ENCODE data around the gene RABGAP1.

RABGAP1 gene

DNA sequence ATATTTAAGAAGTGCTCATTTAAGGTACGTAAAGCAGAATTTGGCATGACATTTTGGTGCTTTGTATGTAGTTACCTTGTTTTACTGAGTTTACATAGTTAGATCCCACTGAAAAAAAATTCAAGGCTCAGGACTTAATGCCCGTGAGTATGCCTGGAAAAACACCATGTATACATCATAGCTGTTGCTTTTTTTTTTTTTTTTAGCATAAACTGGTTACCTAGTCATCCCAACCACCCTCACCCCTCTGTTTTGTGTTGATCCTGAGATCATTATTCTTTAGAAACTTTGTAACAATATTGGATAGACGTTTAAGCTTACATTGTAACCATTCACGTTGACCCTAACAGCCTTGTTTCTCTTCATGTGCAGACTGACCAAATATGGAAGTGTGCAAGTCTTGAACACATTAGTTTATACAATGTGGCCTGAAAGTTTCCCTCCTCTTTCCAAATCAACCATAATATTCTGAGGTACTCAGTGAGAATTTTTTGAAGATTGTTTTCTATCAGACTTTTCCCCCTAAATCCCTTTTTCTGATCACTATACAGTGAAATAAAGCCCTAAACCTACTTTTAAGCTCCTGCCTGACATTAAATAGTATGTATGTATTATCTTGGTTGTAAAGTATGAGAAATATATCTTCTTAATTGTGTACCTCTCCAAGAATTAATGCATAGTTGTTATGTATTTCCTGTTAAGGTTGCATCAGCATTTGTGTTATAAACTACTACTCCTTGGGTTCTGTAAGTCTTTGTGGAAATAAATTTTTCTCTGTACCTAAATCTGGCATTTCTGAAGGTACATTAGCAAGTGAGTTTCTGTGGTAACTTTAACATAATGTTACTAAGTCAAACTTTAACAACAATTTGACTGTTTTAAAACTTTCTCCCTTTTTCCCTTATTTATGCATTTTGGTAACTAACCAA lies 4.4 kb downstream of the RABGAP1 start:
- H3K27me3 ChIP-seq (ENCODE audit: control insufficient read depth in 1 of 2, insufficient read depth in 2 of 2, low read length in 2 of 2): no peaks in the 10 kb centered on the region
- peaks cover 13% of the 10 kb centered on the region for H3K4me1 ChIP-seq (ENCODE audit: control insufficient read depth, insufficient read depth, low read length)
- peak overlapping the region; percentile 25 for H3K27ac ChIP-seq (ENCODE audit: low read length)
- H3K36me3 ChIP-seq (ENCODE audit: control insufficient read depth in 2 of 2, insufficient read depth in 2 of 2, low read length in 2 of 2): no peaks in the 10 kb centered on the region
- H3K9me3 ChIP-seq (ENCODE audit: control insufficient read depth in 2 of 2, low read length in 2 of 2): no peaks in the 10 kb centered on the region
- H3K9ac ChIP-seq (ENCODE audit: low read length in 2 of 2): peak overlapping the region; percentile 0 to 44
- H3K4me3 ChIP-seq (ENCODE audit: low read length in 2 of 2): peak overlapping the region in 1 of 2 donors; percentile 16

DNA sequence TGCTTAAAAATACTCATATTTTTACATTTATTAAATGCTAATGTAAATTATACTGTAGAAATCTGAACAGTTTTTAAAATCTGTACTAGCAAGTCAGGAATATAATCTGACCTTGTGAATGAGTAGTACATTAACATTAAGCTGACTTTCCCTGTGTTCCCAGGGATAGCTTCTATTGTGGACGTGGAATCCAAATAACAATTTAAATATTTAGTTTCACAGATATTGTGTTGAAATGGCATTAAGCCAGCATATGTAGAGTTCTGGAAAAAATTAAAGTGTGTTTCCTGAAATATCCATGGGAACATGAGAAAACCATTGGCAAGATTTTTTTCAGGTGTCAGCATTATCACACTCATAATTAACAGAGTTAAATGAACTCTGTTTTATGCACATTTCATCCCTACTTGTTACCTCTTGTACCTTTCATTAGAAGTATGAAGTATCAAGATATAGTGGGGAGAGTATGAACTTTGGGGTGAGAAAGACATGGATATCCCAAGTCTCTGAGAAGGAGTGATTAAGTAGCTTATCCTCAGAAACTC lies 5.7 kb downstream of the RABGAP1 start:
- Histone ChIP-seq H3K4me1 (ENCODE audit: control insufficient read depth, insufficient read depth, low read length) (peaks cover 10% of the 10 kb centered on the region), H3K9me3 (ENCODE audit: control insufficient read depth in 2 of 2, low read length in 2 of 2) (no peaks in the 10 kb centered on the region), H3K9ac (ENCODE audit: low read length in 2 of 2) (no peak overlapping the region), H3K36me3 (ENCODE audit: control insufficient read depth in 2 of 2, insufficient read depth in 2 of 2, low read length in 2 of 2) (no peaks in the 10 kb centered on the region), H3K27ac (ENCODE audit: low read length) (no peak overlapping the region), H3K4me3 (ENCODE audit: low read length in 2 of 2) (no peak overlapping the region), H3K27me3 (ENCODE audit: control insufficient read depth in 1 of 2, insufficient read depth in 2 of 2, low read length in 2 of 2) (no peaks in the 10 kb centered on the region)

DNA sequence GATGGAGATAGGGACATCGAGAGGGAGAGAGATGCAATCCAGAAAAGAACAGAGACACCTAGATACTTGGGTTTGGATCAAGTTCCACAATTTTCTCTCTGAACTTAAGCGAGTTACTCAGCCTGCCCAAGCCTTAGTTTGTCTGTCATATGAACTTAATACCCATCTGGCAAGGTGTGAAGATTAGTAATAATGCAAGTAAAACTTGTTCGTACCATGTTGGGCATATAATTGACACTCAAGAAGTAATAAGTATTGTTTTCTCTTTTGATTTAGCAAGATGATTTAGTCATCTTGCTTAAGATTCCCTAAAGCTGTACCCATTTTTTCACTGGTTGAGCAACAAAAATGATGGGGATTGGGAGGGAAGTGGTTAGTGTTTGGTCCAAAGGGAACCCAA lies 7.5 kb downstream of the RABGAP1 start:
- Histone ChIP-seq H3K27me3 (ENCODE audit: control insufficient read depth in 1 of 2, insufficient read depth in 2 of 2, low read length in 2 of 2) (no peaks in the 10 kb centered on the region), H3K9me3 (ENCODE audit: control insufficient read depth in 2 of 2, low read length in 2 of 2) (no peaks in the 10 kb centered on the region), H3K27ac (ENCODE audit: low read length) (no peak overlapping the region), H3K4me1 (ENCODE audit: control insufficient read depth, insufficient read depth, low read length) (peaks cover 10% of the 10 kb centered on the region), H3K4me3 (ENCODE audit: low read length in 2 of 2) (no peak overlapping the region), H3K9ac (ENCODE audit: low read length in 2 of 2) (no peak overlapping the region), H3K36me3 (ENCODE audit: control insufficient read depth in 2 of 2, insufficient read depth in 2 of 2, low read length in 2 of 2) (no peaks in the 10 kb centered on the region)

DNA sequence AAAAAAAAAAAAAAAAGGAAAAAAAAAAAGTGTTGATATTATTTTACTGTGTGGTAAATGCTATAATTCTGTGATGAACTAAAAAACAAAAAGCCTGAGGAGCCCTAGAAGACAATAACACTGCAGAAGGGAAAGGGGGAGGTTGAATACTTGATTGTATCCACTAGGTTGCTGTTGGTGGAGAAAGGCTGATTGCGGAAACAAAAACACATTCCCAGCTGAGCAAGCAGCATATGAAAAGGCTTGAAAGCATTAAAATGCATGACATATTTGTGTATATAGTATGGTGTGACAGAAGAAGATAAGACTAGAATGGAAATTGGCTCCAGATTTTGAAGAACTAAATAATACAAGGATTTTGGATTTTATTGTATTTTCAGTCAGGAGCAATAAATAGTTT lies 8.9 kb downstream of the RABGAP1 start:
- Histone ChIP-seq H3K27ac (ENCODE audit: low read length) (no peak overlapping the region), H3K27me3 (ENCODE audit: control insufficient read depth in 1 of 2, insufficient read depth in 2 of 2, low read length in 2 of 2) (no peaks in the 10 kb centered on the region), H3K9me3 (ENCODE audit: control insufficient read depth in 2 of 2, low read length in 2 of 2) (no peaks in the 10 kb centered on the region), H3K9ac (ENCODE audit: low read length in 2 of 2) (no peak overlapping the region), H3K36me3 (ENCODE audit: control insufficient read depth in 2 of 2, insufficient read depth in 2 of 2, low read length in 2 of 2) (no peaks in the 10 kb centered on the region), H3K4me3 (ENCODE audit: low read length in 2 of 2) (no peak overlapping the region), H3K4me1 (ENCODE audit: control insufficient read depth, insufficient read depth, low read length) (peaks cover 8% of the 10 kb centered on the region)

DNA sequence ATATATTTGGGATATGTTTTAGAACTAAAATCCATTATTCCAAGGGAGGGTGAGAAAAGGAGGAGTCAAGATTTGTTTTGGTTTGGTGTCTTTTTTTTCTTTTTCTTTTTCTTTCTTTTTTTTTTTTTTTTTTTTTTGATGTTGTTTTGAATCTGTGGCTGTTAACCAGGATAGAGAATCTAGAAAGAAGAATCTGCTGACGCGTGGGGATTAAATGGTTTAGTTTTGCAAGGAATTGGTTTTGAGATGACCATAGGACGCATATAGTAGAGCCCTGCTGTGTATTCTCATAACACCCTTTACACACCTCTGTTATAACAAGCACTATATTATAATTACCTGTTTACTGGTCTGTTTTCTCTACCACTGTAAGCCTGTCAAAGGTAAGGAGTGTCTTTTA lies 9.4 kb downstream of the RABGAP1 start:
- Histone ChIP-seq H3K9ac (ENCODE audit: low read length in 2 of 2) (no peak overlapping the region), H3K4me1 (ENCODE audit: control insufficient read depth, insufficient read depth, low read length) (peaks cover 7% of the 10 kb centered on the region)

DNA sequence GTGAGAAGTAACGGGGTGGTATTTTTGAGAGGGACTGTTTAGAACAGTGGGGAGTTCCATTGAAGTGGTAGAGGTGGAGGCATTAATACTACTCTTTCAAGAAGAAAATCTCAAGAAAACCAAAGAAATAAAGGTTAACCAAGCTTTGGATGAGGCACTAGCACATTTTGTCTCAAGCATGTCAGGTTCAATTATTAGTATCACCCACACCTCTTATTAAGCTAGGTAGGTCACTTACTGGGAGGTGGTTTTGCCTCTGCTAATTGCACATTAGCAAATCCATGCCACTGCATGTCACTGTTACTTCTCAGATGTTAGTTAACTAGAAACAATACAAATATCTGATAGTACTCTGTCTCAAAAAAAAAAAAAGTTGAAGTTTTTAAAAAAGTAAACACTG lies 10.2 kb downstream of the RABGAP1 start:
- Histone ChIP-seq H3K27me3 (ENCODE audit: control insufficient read depth in 1 of 2, insufficient read depth in 2 of 2, low read length in 2 of 2) (no peaks in the 10 kb centered on the region), H3K9me3 (ENCODE audit: control insufficient read depth in 2 of 2, low read length in 2 of 2) (no peaks in the 10 kb centered on the region), H3K27ac (ENCODE audit: low read length) (no peak overlapping the region), H3K4me3 (ENCODE audit: low read length in 2 of 2) (no peak overlapping the region), H3K36me3 (ENCODE audit: control insufficient read depth in 2 of 2, insufficient read depth in 2 of 2, low read length in 2 of 2) (no peaks in the 10 kb centered on the region), H3K9ac (ENCODE audit: low read length in 2 of 2) (no peak overlapping the region), H3K4me1 (ENCODE audit: control insufficient read depth, insufficient read depth, low read length) (peaks cover 4% of the 10 kb centered on the region)

More for the DNA sequence above, 9.4 kb downstream of the RABGAP1 start:
- H3K4me3 ChIP-seq (ENCODE audit: low read length in 2 of 2): no peak overlapping the region
- no peak overlapping the region for H3K27ac ChIP-seq (ENCODE audit: low read length)
- no peaks in the 10 kb centered on the region for H3K36me3 ChIP-seq (ENCODE audit: control insufficient read depth in 2 of 2, insufficient read depth in 2 of 2, low read length in 2 of 2)
- H3K9me3 ChIP-seq (ENCODE audit: control insufficient read depth in 2 of 2, low read length in 2 of 2): no peaks in the 10 kb centered on the region
- H3K27me3 ChIP-seq (ENCODE audit: control insufficient read depth in 1 of 2, insufficient read depth in 2 of 2, low read length in 2 of 2): no peaks in the 10 kb centered on the region

DNA sequence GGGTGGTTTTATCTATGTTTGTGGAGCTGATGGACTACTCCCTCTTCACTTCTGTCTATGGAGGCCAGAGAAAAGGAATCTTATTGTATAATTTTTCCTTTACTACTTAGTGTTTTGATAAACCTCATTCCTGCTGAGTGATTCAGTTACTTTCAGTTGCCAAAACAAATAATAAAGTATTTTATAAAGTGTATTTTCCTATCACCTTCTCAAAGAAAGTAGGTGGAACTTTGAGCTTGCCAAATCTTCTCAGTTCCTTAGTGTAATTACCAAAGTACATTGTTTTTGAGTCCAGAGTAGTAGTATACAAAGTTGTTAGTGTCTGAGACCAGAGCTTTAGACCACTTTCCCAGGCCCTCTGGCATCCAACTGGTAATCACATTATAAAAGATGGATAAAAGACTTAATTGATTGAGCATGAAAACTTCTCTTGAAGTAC lies 13.5 kb downstream of the RABGAP1 start:
- no peak overlapping the region for H3K27ac ChIP-seq (ENCODE audit: low read length)

DNA sequence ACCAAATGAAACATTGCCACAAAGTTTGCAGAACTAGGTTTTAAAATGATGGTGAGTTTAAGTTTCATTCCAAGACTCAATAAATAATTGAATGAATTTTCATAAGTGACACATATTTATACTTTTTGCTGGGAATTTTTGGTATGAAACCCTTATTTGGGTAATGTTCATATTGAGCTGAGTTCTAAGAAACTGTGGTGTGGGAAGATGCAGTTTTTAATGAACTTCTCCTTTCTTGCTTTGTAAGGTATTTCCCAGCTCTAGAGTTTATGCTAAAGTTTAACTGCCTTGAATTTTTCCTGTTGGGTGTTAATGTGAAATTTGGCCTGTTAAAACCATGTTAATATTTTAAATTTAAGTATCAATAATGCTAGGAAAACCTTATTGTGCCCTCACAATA lies 15.1 kb downstream of the RABGAP1 start:
- Histone ChIP-seq H3K9ac (ENCODE audit: low read length in 2 of 2) (no peak overlapping the region), H3K9me3 (ENCODE audit: control insufficient read depth in 2 of 2, low read length in 2 of 2) (no peaks in the 10 kb centered on the region), H3K27me3 (ENCODE audit: control insufficient read depth in 1 of 2, insufficient read depth in 2 of 2, low read length in 2 of 2) (no peaks in the 10 kb centered on the region), H3K27ac (ENCODE audit: low read length) (no peak overlapping the region), H3K36me3 (ENCODE audit: control insufficient read depth in 2 of 2, insufficient read depth in 2 of 2, low read length in 2 of 2) (peaks cover 6 to 11% of the 10 kb centered on the region in 2 donors), H3K4me1 (ENCODE audit: control insufficient read depth, insufficient read depth, low read length) (no peaks in the 10 kb centered on the region), H3K4me3 (ENCODE audit: low read length in 2 of 2) (no peak overlapping the region)

More for the DNA sequence above, 13.5 kb downstream of the RABGAP1 start:
- H3K4me3 ChIP-seq (ENCODE audit: low read length in 2 of 2): no peak overlapping the region
- H3K9ac ChIP-seq (ENCODE audit: low read length in 2 of 2): no peak overlapping the region
- H3K36me3 ChIP-seq (ENCODE audit: control insufficient read depth in 2 of 2, insufficient read depth in 2 of 2, low read length in 2 of 2): peaks cover 0 to 2% of the 10 kb centered on the region in 2 donors
- no peaks in the 10 kb centered on the region for H3K4me1 ChIP-seq (ENCODE audit: control insufficient read depth, insufficient read depth, low read length)
- H3K27me3 ChIP-seq (ENCODE audit: control insufficient read depth in 1 of 2, insufficient read depth in 2 of 2, low read length in 2 of 2): no peaks in the 10 kb centered on the region
- H3K9me3 ChIP-seq (ENCODE audit: control insufficient read depth in 2 of 2, low read length in 2 of 2): no peaks in the 10 kb centered on the region

DNA sequence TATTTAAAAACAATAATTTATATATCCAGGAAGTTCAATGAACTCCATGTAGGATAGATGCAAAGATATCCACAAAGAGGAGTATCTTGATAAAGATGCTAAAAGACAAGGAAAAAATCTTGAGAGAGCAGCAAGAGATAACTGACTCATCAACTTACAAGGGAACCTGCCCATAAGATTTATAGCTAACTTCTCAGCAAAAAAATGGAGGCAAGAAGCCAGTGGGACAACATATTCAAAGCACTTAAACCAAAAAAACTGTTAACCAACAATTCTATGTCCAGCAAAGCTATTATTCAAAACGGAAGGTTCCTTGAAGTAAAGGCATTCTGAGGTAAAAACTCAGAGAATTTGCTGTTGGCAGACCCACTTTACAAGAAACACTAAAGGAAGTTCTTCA lies 20.3 kb downstream of the RABGAP1 start:
- Histone ChIP-seq H3K27me3 (ENCODE audit: control insufficient read depth in 1 of 2, insufficient read depth in 2 of 2, low read length in 2 of 2) (no peaks in the 10 kb centered on the region), H3K4me1 (ENCODE audit: control insufficient read depth, insufficient read depth, low read length) (no peaks in the 10 kb centered on the region), H3K27ac (ENCODE audit: low read length) (no peak overlapping the region), H3K9me3 (ENCODE audit: control insufficient read depth in 2 of 2, low read length in 2 of 2) (no peaks in the 10 kb centered on the region), H3K4me3 (ENCODE audit: low read length in 2 of 2) (no peak overlapping the region), H3K9ac (ENCODE audit: low read length in 2 of 2) (no peak overlapping the region), H3K36me3 (ENCODE audit: control insufficient read depth in 2 of 2, insufficient read depth in 2 of 2, low read length in 2 of 2) (peaks cover 7 to 11% of the 10 kb centered on the region in 2 donors)

DNA sequence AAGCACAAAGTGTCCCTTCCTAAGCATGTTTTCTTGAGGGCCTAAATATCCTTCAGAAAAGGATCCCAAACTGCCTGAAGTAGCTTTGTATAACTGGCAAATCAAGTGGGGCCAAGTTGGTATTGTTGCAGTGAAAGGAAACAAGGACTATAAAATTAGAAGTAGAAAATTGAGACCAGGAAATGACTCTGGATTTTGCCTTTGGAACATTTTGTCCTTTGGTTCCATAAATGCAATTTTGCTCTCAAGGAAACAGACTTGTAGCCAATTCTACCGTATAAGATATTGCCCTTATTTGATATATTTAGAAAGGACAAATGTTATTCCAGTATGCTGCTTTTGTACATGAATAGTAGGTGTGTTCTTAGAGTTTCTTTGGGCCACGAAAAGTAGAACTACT lies 34.4 kb downstream of the RABGAP1 start:
- H3K4me1 ChIP-seq (ENCODE audit: control insufficient read depth, insufficient read depth, low read length): peaks cover 5% of the 10 kb centered on the region
- H3K9me3 ChIP-seq (ENCODE audit: control insufficient read depth in 2 of 2, low read length in 2 of 2): no peaks in the 10 kb centered on the region
- no peaks in the 10 kb centered on the region for H3K27me3 ChIP-seq (ENCODE audit: control insufficient read depth in 1 of 2, insufficient read depth in 2 of 2, low read length in 2 of 2)
- H3K9ac ChIP-seq (ENCODE audit: low read length in 2 of 2): no peak overlapping the region
- peaks cover 3 to 6% of the 10 kb centered on the region in 2 donors for H3K36me3 ChIP-seq (ENCODE audit: control insufficient read depth in 2 of 2, insufficient read depth in 2 of 2, low read length in 2 of 2)
- H3K27ac ChIP-seq (ENCODE audit: low read length): no peak overlapping the region
- H3K4me3 ChIP-seq (ENCODE audit: low read length in 2 of 2): no peak overlapping the region

DNA sequence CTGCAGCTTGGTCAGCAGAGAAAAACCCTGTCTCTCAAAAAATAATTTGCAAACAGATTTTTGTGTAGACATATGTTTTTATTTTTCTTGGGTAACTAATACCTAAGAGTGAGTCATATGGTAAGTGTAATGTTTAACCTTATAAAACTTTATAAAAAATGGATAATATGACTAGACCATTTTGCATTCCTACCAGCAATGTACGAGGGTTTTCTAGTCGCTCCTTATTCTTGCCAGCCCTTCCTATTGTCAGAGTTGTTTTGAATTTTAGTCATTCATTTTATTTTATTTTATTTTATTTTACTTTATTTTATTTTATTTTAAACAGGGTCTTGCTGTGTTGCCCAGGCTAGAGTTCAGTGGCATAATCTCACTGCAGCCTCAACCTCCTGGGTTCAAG lies 37.8 kb downstream of the RABGAP1 start:
- no peaks in the 10 kb centered on the region for H3K36me3 ChIP-seq (ENCODE audit: control insufficient read depth in 2 of 2, insufficient read depth in 2 of 2, low read length in 2 of 2)
- H3K27ac ChIP-seq (ENCODE audit: low read length): no peak overlapping the region
- H3K4me3 ChIP-seq (ENCODE audit: low read length in 2 of 2): no peak overlapping the region
- H3K27me3 ChIP-seq (ENCODE audit: control insufficient read depth in 1 of 2, insufficient read depth in 2 of 2, low read length in 2 of 2): no peaks in the 10 kb centered on the region
- peaks cover 5% of the 10 kb centered on the region for H3K4me1 ChIP-seq (ENCODE audit: control insufficient read depth, insufficient read depth, low read length)
- no peaks in the 10 kb centered on the region for H3K9me3 ChIP-seq (ENCODE audit: control insufficient read depth in 2 of 2, low read length in 2 of 2)
- no peak overlapping the region for H3K9ac ChIP-seq (ENCODE audit: low read length in 2 of 2)

All from stomach smooth muscle (tissue), 2 donors.